GM19023 (cell line): ENCODE results near the gene SPRR1B.
"Not testable (repeated sequence)": the region's sequence is repeated elsewhere in the genome, so short reads cannot be mapped to it uniquely, and the experiment has no call there.

Experiments used
- ATAC-seq: cut with Tn5 transposase; IDR thresholded peaks from one replicate; pipeline ENCODE4 v1.9.1; 2021; ENCODE audit warnings: mild to moderate bottlenecking, moderate library complexity; ENCODE audit not compliant: unreplicated experiment

The SPRR1B gene

DNA sequence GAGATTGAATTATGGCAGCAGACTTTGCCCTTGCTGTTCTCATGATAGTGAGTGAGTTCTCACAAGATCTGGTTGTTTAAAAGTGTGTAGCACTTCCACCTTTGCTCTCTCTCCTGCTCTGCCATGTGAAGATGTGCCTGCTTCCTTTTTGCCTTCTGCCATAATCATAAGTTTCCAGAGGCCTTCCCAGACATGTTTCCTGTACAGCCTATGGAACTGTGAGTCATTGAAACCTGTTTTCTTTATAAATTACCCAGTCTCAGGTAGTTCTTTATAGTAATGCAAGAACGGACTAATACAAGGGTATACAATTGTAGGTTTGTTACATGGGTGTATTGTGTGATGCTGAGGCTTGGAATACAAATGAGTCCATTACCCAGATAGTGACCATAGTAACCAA is 4.2 kb downstream of the SPRR1B start:
- ATAC-seq = no peak

GRCh38 chr1:153040950-153041631 is 10.1 kb downstream of the SPRR1B start, which contains the start of gene SPRR2D:
Gene SPRR2D, minus strand, starts transcription at chr1:153041120. Its CDS starts 774 bp downstream, at chr1:153040346.
- no peak for ATAC-seq

DNA sequence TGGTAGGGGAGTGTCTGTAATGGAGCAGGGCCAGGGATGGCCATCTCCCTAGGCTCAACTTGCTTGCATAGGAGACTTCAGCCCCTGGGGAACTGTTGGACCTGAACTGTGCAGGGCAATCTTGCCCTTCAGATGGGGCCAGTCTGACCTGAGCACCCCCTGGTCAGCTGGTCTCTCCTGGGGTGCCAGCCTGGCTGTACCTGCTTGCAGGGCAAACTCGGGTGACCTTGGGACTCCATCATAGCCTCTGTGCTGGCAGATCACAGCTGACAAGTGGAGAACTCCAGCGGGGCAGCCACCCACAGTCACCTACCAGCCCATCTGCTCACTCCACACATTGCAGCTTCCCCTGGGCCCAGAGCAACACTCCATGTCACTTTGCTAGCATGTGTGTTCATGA is 18.2 kb downstream of the SPRR1B start:
- no peak for ATAC-seq

GRCh38 chr1:153056111-153056510 is 25.1 kb downstream of the SPRR1B start:
- not testable (repeated sequence) for ATAC-seq

DNA sequence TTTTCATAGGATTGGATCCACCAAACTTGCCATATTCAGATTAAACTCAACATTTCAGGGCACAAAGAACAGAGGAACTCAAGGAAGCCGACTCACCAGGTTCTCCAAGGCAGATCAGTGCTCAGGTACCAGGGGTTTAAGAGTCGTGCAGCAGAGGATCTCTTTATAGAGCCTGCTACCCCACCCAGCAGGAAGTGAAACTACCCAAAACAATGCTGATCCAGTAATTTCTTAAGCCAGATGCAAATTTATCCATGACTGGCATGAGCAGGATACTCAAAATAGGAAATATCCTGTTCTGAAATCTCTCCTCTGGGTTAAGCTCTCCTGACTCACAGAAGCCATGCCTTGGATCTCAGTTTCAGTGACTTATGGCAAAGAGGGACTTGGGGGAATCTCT is 26.4 kb downstream of the SPRR1B start, which contains the start of gene SPRR2A:
SPRR2A (minus strand) TSS at position 138 of the 400 bp plus-strand sequence. CDS start 777 bp downstream, outside the sequence.
- no peak for ATAC-seq

DNA sequence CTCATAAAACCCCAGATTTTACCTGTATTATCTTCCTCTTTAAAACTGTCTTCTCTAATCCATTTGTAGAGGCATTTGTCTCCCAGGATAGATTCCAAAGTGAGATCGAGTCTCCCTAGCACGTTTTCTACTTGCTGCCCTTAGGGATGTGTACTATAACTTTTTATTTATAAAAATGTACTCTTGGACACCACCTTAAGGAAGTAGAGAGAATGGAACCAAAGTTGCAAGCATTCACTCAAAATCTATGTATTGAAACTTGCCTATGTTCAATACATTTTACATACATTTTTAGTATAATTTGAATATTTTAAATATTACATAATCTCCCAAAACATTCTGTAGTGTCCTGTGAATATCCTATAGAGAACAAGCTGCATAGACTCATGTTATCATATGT is 27.2 kb downstream of the SPRR1B start:
- no peak for ATAC-seq

DNA sequence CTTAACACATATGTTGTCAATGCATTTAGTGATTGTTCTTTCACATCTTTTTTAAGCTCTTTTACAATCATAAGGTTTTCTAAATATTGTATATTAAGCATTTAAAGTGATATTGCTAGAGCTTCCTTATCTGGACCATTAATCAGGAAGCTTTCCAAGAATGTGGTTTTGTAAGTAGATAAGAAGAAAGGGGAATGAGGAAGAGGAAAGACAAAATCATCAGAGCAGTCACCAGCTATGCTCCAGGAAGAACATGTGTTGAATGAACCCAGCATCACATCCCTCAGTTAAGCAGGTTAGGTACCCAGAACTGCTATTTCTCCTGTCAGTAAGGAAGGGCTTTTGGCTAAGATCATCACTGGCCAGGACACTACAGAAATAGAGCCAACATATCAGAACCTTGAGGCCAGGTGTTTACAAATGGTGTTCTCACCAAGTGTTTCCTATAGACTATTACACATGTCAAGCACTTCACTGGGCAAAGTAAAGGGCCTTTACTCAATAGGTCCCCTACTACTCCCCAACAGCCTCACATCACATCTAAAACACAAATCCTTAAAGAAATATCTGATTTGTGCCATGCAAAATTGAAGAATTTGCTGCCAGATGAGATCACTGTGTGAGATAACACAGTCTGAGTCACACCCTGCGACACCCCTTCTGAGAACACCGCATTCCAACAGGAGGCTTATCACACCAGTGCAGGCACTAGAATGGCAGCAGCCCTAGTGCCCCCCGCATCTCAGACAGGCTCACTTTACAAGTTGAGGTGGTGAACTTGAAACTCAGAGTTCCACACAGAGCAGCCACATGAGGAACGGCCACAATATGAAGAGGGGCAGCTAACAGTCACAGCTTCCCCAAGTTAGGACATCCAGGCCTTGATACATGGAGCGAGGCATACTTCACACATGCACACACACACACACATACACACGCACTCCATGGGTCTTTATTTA is 28.1 kb downstream of the SPRR1B start:
- no peak for ATAC-seq

DNA sequence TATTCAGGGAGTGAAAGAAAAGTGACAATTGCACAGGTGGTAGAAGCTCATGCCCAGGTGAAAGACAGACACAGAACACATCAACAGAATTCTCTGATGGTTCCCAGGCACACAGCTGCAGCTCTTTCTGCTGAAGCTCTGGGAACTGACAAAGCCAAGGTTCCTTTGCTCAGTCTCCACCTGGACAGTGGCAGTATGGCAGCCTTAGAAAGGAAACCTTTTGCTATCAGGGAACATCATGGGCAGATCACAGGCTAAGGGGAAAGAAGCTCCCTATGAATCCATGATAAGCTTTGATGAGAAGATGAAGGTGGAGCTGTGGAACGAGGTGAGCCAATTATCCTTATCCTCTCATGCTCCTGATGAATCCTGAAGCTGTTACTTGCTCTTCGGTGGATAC is 39.2 kb downstream of the SPRR1B start:
- ATAC-seq = no peak

DNA sequence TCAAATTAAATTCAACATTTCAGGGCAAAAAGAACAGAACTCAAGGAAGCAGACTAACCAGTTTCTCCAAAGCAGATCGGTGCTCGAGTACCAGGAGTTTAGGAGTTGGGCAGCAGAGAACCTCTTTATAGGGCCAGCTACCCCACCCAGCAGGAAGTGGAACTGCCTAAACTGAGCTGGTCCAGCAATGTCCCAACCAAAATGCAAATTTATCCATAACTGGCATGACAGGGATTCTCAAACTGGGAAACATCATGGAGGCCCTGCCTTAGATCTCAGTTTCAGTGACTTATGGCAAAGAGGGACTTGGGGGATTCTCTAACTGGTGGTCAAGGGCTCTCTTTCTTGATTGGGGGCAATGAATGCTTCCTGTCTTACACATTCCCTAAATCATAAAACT is 40.5 kb downstream of the SPRR1B start, which contains the start of gene SPRR2B:
SPRR2B (minus strand) TSS at position 101 of the 400 bp plus-strand sequence. CDS start 772 bp downstream, outside the sequence.
- no peak for ATAC-seq

DNA sequence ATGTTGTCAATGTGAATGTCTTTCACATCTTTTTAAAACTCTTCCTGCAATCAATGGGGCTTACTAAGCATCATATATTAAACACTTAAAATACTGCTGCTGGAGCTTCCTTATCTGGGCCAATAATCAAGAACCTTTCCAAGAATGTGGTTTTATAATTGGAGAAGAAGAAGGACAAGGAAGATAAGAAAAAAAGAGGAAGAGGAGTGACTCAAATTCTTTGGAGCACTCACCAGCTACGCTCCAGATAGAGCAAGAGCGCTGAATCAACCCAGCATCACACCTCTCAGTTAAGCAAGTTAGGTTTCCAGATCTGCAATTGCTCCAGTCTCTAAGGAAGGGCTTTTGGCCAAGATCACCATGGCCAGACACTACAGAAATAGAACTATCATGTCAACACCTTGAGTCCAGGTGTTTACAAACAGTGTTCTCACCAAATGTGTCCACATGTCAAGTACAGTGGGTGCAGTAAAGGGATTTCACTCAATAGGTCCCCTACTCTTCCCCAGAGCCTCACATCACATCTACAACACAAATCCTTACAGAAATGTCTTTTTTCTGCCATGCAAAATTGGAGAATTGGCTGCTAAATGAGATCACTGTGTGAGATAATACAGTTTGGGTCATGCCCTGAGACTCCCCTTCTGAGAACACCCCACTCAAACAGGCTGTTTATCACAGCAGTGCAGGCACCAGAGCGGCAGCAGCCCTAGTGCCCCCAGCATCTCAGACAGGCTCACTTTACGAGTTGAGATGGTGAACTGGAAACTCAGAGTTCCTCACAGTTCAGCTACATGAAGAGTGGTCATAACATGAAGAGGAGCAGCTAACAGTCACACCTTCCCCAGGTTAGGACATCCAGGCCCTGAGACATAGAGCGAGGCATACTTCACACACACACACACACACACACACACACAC is 42.1 kb downstream of the SPRR1B start:
- ATAC-seq = no peak

DNA sequence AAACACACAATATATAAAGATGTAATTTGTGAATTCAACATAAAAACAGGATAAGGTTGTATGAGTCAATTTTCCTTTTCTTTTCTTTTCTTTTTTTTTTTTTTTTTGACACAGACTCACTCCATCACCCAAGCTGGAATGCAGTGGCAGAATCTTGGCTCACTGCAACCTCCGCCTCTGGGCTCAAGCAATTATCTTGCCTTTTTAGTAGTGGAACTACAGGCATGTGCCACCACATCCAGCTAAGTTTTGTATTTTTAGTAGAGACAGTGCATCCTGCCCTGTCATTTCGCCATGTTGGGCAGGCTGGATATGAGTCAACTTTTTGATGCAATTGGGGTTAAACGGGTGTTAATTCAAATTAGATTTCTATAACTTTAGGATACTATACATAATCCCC is 50.7 kb downstream of the SPRR1B start:
- no peak for ATAC-seq
